Left ventricle myocardium superior (tissue), 1 donor: ENCODE data around the gene VRK2. TPM values are rescaled to one million over a fixed set of nuclear protein-coding genes. Genes with fewer than 3 reads are reported as not detected.
"Not testable (repeated sequence)": the region's sequence is repeated elsewhere in the genome, so short reads cannot be mapped to it uniquely, and the experiment has no call there.

Experiments
- ATAC-seq: fragments of 200-7000 bp; cut with Tn5 transposase; one replicate; pipeline ENCODE4 v1.9.1; 2020; ENCODE audit warnings: mild to moderate bottlenecking, moderate library complexity
- DNase-seq: peaks from one replicate; pipeline ENCODE4 v3.0.0-alpha.2; 2020
- intact Hi-C: fragments of 100-400 bp; cut with micrococcal nuclease; formaldehyde crosslinking; loops from one replicate; pipeline ENCODE4 v1.11.0; 2022
- total RNA-seq: library from RNA; stranded (reverse); fragmentation: NEBNext Ultra II Directional; extraction: Animal tissue kit (Norgen Biotek cat#: 25700); gene quantifications from one replicate; pipeline ENCODE4 v1.2.1, GENCODE V29; 2021
- donor health status: DM: no; HTN: yes; CAD: no; lungs with severe emphysema.

The VRK2 gene
- total RNA-seq, 1 donor from 2014 or later: 33.1 TPM

GRCh38 chr2:58047961-58048360, 1.4 kb downstream of the VRK2 start:
- ATAC-seq: no peak
- no peak for DNase-seq
- intact Hi-C loops: no loop called here

GRCh38 chr2:58051445-58051844, 4.8 kb downstream of the VRK2 start:
- intact Hi-C loops: no loop called here
- DNase-seq: no peak
- ATAC-seq: no peak

- no peak for ATAC-seq
- intact Hi-C loops: no loop called here
- no peak for DNase-seq
Measured at GRCh38 chr2:58052978-58053377, 6.4 kb downstream of the VRK2 start.

- ATAC-seq: no peak
- no peak for DNase-seq
- intact Hi-C loops: no loop called here
Measured at GRCh38 chr2:58054264-58054663, 7.7 kb downstream of the VRK2 start.

- ATAC-seq: peak; percentile 27
Measured at GRCh38 chr2:58055033-58055786, 8.6 kb downstream of the VRK2 start.

GRCh38 chr2:58056192-58056916, 9.7 kb downstream of the VRK2 start:
- DNase-seq (no peak), ATAC-seq (peak; percentile 93)
- intact Hi-C loops: no loop called here

More at GRCh38 chr2:58055033-58055786, 8.6 kb downstream of the VRK2 start:
- intact Hi-C loops: no loop called here
- DNase-seq: no peak

GRCh38 chr2:58057707-58058530, 11.3 kb downstream of the VRK2 start:
- DNase-seq (no peak), ATAC-seq (no peak)
- intact Hi-C loops: no loop called here

GRCh38 chr2:58063641-58064040, 17.0 kb downstream of the VRK2 start:
- ATAC-seq: no peak

GRCh38 chr2:58064086-58064485, 17.5 kb downstream of the VRK2 start:
- no peak for ATAC-seq
- intact Hi-C loops: no loop called here

More at GRCh38 chr2:58063641-58064040, 17.0 kb downstream of the VRK2 start:
- intact Hi-C loops: no loop called here
- no peak for DNase-seq

GRCh38 chr2:58065248-58065647, 18.6 kb downstream of the VRK2 start:
- intact Hi-C loops: no loop called here
- ATAC-seq (no peak), DNase-seq (no peak)

More at GRCh38 chr2:58064086-58064485, 17.5 kb downstream of the VRK2 start:
- DNase-seq: no peak

- no peak for DNase-seq
Measured at GRCh38 chr2:58067001-58067400, 20.4 kb downstream of the VRK2 start.

GRCh38 chr2:58070765-58071164, 24.2 kb downstream of the VRK2 start:
- ATAC-seq: no peak
- DNase-seq: no peak
- intact Hi-C loops: no loop called here

More at GRCh38 chr2:58067001-58067400, 20.4 kb downstream of the VRK2 start:
- ATAC-seq: no peak
- intact Hi-C loops: no loop called here

- DNase-seq: no peak
- ATAC-seq: no peak
- intact Hi-C loops: no loop called here
Measured at GRCh38 chr2:58072102-58072501, 25.5 kb downstream of the VRK2 start.

GRCh38 chr2:58073008-58073407, 26.4 kb downstream of the VRK2 start:
- intact Hi-C loops: no loop called here
- DNase-seq (no peak), ATAC-seq (no peak)

- no peak for ATAC-seq
- intact Hi-C loops: no loop called here
Measured at GRCh38 chr2:58073751-58074150, 27.1 kb downstream of the VRK2 start.

GRCh38 chr2:58081000-58081399, 34.4 kb downstream of the VRK2 start:
- no peak for DNase-seq
- no peak for ATAC-seq
- intact Hi-C loops: no loop called here

More at GRCh38 chr2:58073751-58074150, 27.1 kb downstream of the VRK2 start:
- no peak for DNase-seq

- no peak for ATAC-seq
- intact Hi-C loops: no loop called here
- no peak for DNase-seq
Measured at GRCh38 chr2:58089081-58089480, 42.5 kb downstream of the VRK2 start.

GRCh38 chr2:58092772-58093171, 46.2 kb downstream of the VRK2 start:
- DNase-seq, intact Hi-C loops, ATAC-seq: not testable (repeated sequence)

- DNase-seq (no peak), ATAC-seq (no peak)
- intact Hi-C loops: no loop called here
Measured at GRCh38 chr2:58097025-58097424, 50.4 kb downstream of the VRK2 start.
